ENCODE data around the gene CHST11. TPM values are rescaled to one million over a fixed set of nuclear protein-coding genes. Genes with fewer than 3 reads are reported as not detected.

Gene CHST11
- total RNA-seq, 1 experiment from 2014 or later, result 0.25 TPM

GRCh38 chr12:104544836-104545235 lies 88.1 kb downstream of the CHST11 start:
- no TSS peak for BruUV-seq (replicated peaks)
- Mint-ChIP-seq H3K9me3 (ENCODE audit: unreplicated experiment) (no peaks in the 10 kb centered on the region), H3K36me3 (ENCODE audit: insufficient read depth, unreplicated experiment) (no peaks in the 10 kb centered on the region), H3K27ac (ENCODE audit: unreplicated experiment) (no peak overlapping the region), H3K4me3 (ENCODE audit: unreplicated experiment) (no peak overlapping the region), H3K4me1 (ENCODE audit: low read depth, unreplicated experiment) (no peaks in the 10 kb centered on the region), H3K27me3 (ENCODE audit: insufficient read depth, unreplicated experiment) (peaks cover 14% of the 10 kb centered on the region)
- ChIA-PET CTCF (no interaction called here), POLR2A (no interaction called here)
- TF ChIP-seq CTCF (IDR thresholded peaks at IDR 0.05; ENCODE audit: insufficient read depth in 1 of 2, low read depth in 1 of 2, low read length in 1 of 2, severe bottlenecking in 1 of 2, unreplicated experiment in 1 of 2), result no peak
- no peaks in the 10 kb centered on the region for H3K36me3 ChIP-seq (ENCODE audit: control insufficient read depth, insufficient read depth, low read length)
- intact Hi-C loops (cut with micrococcal nuclease; ENCODE audit: unreplicated experiment), result no loop called here
- no peaks in the 10 kb centered on the region for H3K9me3 ChIP-seq
- H3K4me1 ChIP-seq, result no peaks in the 10 kb centered on the region
- no peak overlapping the region for H3K4me3 ChIP-seq (ENCODE audit: low read depth, low read length)
- H3K27me3 ChIP-seq (replicated peaks; ENCODE audit: control insufficient read depth, insufficient read depth, low read length), result no peaks in the 10 kb centered on the region; the same call in 1 of the 2 replicates
- DNase-seq, result no peak

- DNase-seq, result no peak
- no peak overlapping the region for H3K27ac Mint-ChIP-seq (ENCODE audit: unreplicated experiment)
- no peaks in the 10 kb centered on the region for H3K4me1 Mint-ChIP-seq (ENCODE audit: low read depth, unreplicated experiment)
- H3K27me3 Mint-ChIP-seq (ENCODE audit: insufficient read depth, unreplicated experiment), result peaks cover 17% of the 10 kb centered on the region
- no peaks in the 10 kb centered on the region for H3K9me3 Mint-ChIP-seq (ENCODE audit: unreplicated experiment)
- no peak for TF ChIP-seq CTCF (IDR thresholded peaks at IDR 0.05; ENCODE audit: insufficient read depth in 1 of 2, low read depth in 1 of 2, low read length in 1 of 2, severe bottlenecking in 1 of 2, unreplicated experiment in 1 of 2)
- no peaks in the 10 kb centered on the region for H3K4me1 ChIP-seq
- ChIA-PET POLR2A (no interaction called here), CTCF (no interaction called here)
- no peaks in the 10 kb centered on the region for H3K9me3 ChIP-seq
- H3K4me3 Mint-ChIP-seq (ENCODE audit: unreplicated experiment), result no peak overlapping the region
- H3K36me3 Mint-ChIP-seq (ENCODE audit: insufficient read depth, unreplicated experiment), result no peaks in the 10 kb centered on the region
- no peaks in the 10 kb centered on the region; the same call in 1 of the 2 replicates for H3K27me3 ChIP-seq (replicated peaks; ENCODE audit: control insufficient read depth, insufficient read depth, low read length)
- H3K36me3 ChIP-seq (ENCODE audit: control insufficient read depth, insufficient read depth, low read length), result no peaks in the 10 kb centered on the region
- H3K4me3 ChIP-seq (ENCODE audit: low read depth, low read length), result no peak overlapping the region
- intact Hi-C loops (cut with micrococcal nuclease; ENCODE audit: unreplicated experiment), result no loop called here
- BruUV-seq (replicated peaks), result no TSS peak
Measured at GRCh38 chr12:104546575-104546974, 89.8 kb downstream of the CHST11 start.

GRCh38 chr12:104547235-104547634 lies 90.5 kb downstream of the CHST11 start:
- no peak for DNase-seq
- no peaks in the 10 kb centered on the region for H3K9me3 ChIP-seq
- TF ChIP-seq CTCF (IDR thresholded peaks at IDR 0.05; ENCODE audit: insufficient read depth in 1 of 2, low read depth in 1 of 2, low read length in 1 of 2, severe bottlenecking in 1 of 2, unreplicated experiment in 1 of 2), result no peak
- Mint-ChIP-seq H3K36me3 (ENCODE audit: insufficient read depth, unreplicated experiment) (no peaks in the 10 kb centered on the region), H3K4me1 (ENCODE audit: low read depth, unreplicated experiment) (no peaks in the 10 kb centered on the region), H3K9me3 (ENCODE audit: unreplicated experiment) (no peaks in the 10 kb centered on the region), H3K27ac (ENCODE audit: unreplicated experiment) (no peak overlapping the region), H3K27me3 (ENCODE audit: insufficient read depth, unreplicated experiment) (peaks cover 21% of the 10 kb centered on the region), H3K4me3 (ENCODE audit: unreplicated experiment) (no peak overlapping the region)
- intact Hi-C loops (cut with micrococcal nuclease; ENCODE audit: unreplicated experiment), result no loop called here
- ChIA-PET POLR2A (no interaction called here), CTCF (no interaction called here)
- H3K36me3 ChIP-seq (ENCODE audit: control insufficient read depth, insufficient read depth, low read length), result no peaks in the 10 kb centered on the region
- BruUV-seq (replicated peaks), result no TSS peak
- no peaks in the 10 kb centered on the region for H3K4me1 ChIP-seq
- H3K4me3 ChIP-seq (ENCODE audit: low read depth, low read length), result no peak overlapping the region
- H3K27me3 ChIP-seq (replicated peaks; ENCODE audit: control insufficient read depth, insufficient read depth, low read length), result no peaks in the 10 kb centered on the region; the same call in 1 of the 2 replicates

Measured in Caco-2 (cell line).